Karpas-422 (cell line): ENCODE data around the gene SEC22C. TPM values are rescaled to one million over a fixed set of nuclear protein-coding genes. Genes with fewer than 3 reads are reported as not detected.
A peak's percentile ranks its signal among the peaks of the same experiment; 100 is the strongest.
"Not testable (repeated sequence)": the region's sequence is repeated elsewhere in the genome, so short reads cannot be mapped to it uniquely, and the experiment has no call there.

Source experiments
- DNase-seq: peaks from one replicate; pipeline ENCODE4 v3.0.0-alpha.2; 2015
- H2AFZ ChIP-seq: fragments of 200-600 bp; sonication (generic); 2 replicates; pipeline ENCODE4 v1.6.1; 2014; ENCODE audit warnings: antibody characterized with exemption, low read length, mixed read lengths
- H3K27ac ChIP-seq: fragments of 200-600 bp; sonication (generic); 2 replicates; pipeline ENCODE4 v1.5.1; 2014; ENCODE audit warnings: mild to moderate bottlenecking, low read length, moderate library complexity
- H3K27me3 ChIP-seq: fragments of 200-600 bp; sonication (generic); 2 replicates; pipeline ENCODE4 v1.6.1; 2014; ENCODE audit warnings: low read length, mixed read lengths
- H3K36me3 ChIP-seq: fragments of 200-600 bp; sonication (generic); 2 replicates; pipeline ENCODE4 v1.6.1; 2014; ENCODE audit warnings: low read length, mixed read lengths; ENCODE audit not compliant: insufficient read depth
- H3K4me1 ChIP-seq: fragments of 200-600 bp; sonication (generic); 2 replicates; pipeline ENCODE4 v1.6.1; 2014; ENCODE audit warnings: mild to moderate bottlenecking, low read length, mixed read lengths
- H3K4me2 ChIP-seq: fragments of 200-600 bp; sonication (generic); 2 replicates; pipeline ENCODE4 v1.6.1; 2014; ENCODE audit warnings: low read length, low read depth, mild to moderate bottlenecking; ENCODE audit not compliant: poor library complexity, severe bottlenecking
- H3K4me3 ChIP-seq: fragments of 200-600 bp; sonication (generic); 2 replicates; pipeline ENCODE4 v1.5.1; 2014; ENCODE audit warnings: mild to moderate bottlenecking, antibody characterized with exemption, low read length, mixed read lengths
- H3K79me2 ChIP-seq: fragments of 200-600 bp; sonication (generic); 2 replicates; pipeline ENCODE4 v1.6.1; 2014; ENCODE audit warnings: mild to moderate bottlenecking, low read length, mixed read lengths
- H3K9ac ChIP-seq: fragments of 200-600 bp; sonication (generic); 2 replicates; pipeline ENCODE4 v1.6.0; 2014; ENCODE audit warnings: low read length
- H3K9me2 ChIP-seq: fragments of 200-600 bp; sonication (generic), shearing (Covaris generic); replicated peaks from 2 replicates; pipeline ENCODE4 v1.6.0; 2014; ENCODE audit warnings: mild to moderate bottlenecking, low read length, moderate library complexity; ENCODE audit not compliant: insufficient read depth
- H3K9me3 ChIP-seq: fragments of 300-700, 200-600 bp; sonication (generic); 2 replicates; pipeline ENCODE4 v1.6.1; 2014; ENCODE audit warnings: low read length, mixed read lengths
- H4K20me1 ChIP-seq: fragments of 200-600 bp; sonication (generic); 2 replicates; pipeline ENCODE4 v1.6.1; 2014; ENCODE audit warnings: mild to moderate bottlenecking, antibody characterized with exemption, low read length, low read depth; ENCODE audit not compliant: insufficient read depth
- total RNA-seq: library from RNA; depleted of rRNA; stranded (reverse); fragments of >200 nt; shearing (Covaris generic); gene quantifications from 2 replicates; pipeline ENCODE4 v1.2.3, GENCODE V29; 2014; ENCODE audit warnings: low replicate concordance

Gene SEC22C
- total RNA-seq, 1 experiment from 2014 or later = 49.8 TPM

GRCh38 chr3:42575137-42575741, 6.5 kb downstream of the SEC22C start:
- Histone ChIP-seq H3K9me2 (no peaks in the 10 kb centered on the region), H3K9me3 (peaks cover 10% of the 10 kb centered on the region; the same call in 1 of the 2 replicates), H3K36me3 (peaks cover 45% of the 10 kb centered on the region), H3K4me1 (peaks cover 10% of the 10 kb centered on the region), H3K9ac (no peak overlapping the region), H4K20me1 (no peaks in the 10 kb centered on the region), H3K27ac (no peak overlapping the region), H3K4me2 (no peak overlapping the region), H2AFZ (no peak overlapping the region), H3K79me2 (peaks cover 86% of the 10 kb centered on the region), H3K27me3 (no peaks in the 10 kb centered on the region), H3K4me3 (no peak overlapping the region)
- DNase-seq = no peak

- H3K9me2 ChIP-seq = no peaks in the 10 kb centered on the region
These were observed 9.5 kb downstream of the SEC22C start for GRCh38 chr3:42572278-42572677.

GRCh38 chr3:42569593-42570142, 12.1 kb downstream of the SEC22C start:
- Histone ChIP-seq H3K4me1 (peaks cover 7% of the 10 kb centered on the region), H3K9me2 (no peaks in the 10 kb centered on the region), H2AFZ (no peak overlapping the region), H3K79me2 (peaks cover 62% of the 10 kb centered on the region), H3K36me3 (peaks cover 16% of the 10 kb centered on the region; the same call in 1 of the 2 replicates), H3K27ac (no peak overlapping the region), H3K4me2 (no peak overlapping the region), H3K27me3 (no peaks in the 10 kb centered on the region), H4K20me1 (no peaks in the 10 kb centered on the region), H3K4me3 (no peak overlapping the region), H3K9ac (no peak overlapping the region), H3K9me3 (no peaks in the 10 kb centered on the region)
- no peak for DNase-seq

More at GRCh38 chr3:42572278-42572677, 9.5 kb downstream of the SEC22C start:
- DNase-seq = peak; percentile 72
- Histone ChIP-seq H3K9ac (no peak overlapping the region), H3K4me3 (no peak overlapping the region), H4K20me1 (no peaks in the 10 kb centered on the region), H3K27me3 (no peaks in the 10 kb centered on the region), H3K36me3 (peaks cover 38% of the 10 kb centered on the region), H3K79me2 (peaks cover 83% of the 10 kb centered on the region), H2AFZ (no peak overlapping the region), H3K4me1 (peaks cover 7% of the 10 kb centered on the region), H3K27ac (no peak overlapping the region), H3K4me2 (no peak overlapping the region), H3K9me3 (peaks cover 10% of the 10 kb centered on the region; the same call in 1 of the 2 replicates)

GRCh38 chr3:42562047-42562907, 19.5 kb downstream of the SEC22C start:
- no peak for DNase-seq
- H3K9ac ChIP-seq = no peak overlapping the region
- H3K4me2 ChIP-seq = no peak overlapping the region
- H4K20me1 ChIP-seq = no peaks in the 10 kb centered on the region
- no peaks in the 10 kb centered on the region for H3K27me3 ChIP-seq
- H2AFZ ChIP-seq = no peak overlapping the region
- H3K9me3 ChIP-seq = no peaks in the 10 kb centered on the region
- no peak overlapping the region for H3K27ac ChIP-seq
- H3K4me1 ChIP-seq = no peaks in the 10 kb centered on the region
- no peak overlapping the region for H3K4me3 ChIP-seq
- no peaks in the 10 kb centered on the region for H3K9me2 ChIP-seq
- peaks cover 16% of the 10 kb centered on the region; the same call in 1 of the 2 replicates for H3K36me3 ChIP-seq
- H3K79me2 ChIP-seq = 0 out of 2 replicates have a peak, but pooled peaks cover 4% of the 10 kb centered on the region

- Histone ChIP-seq H3K27ac (no peak overlapping the region), H3K9ac (no peak overlapping the region), H3K4me3 (no peak overlapping the region), H3K9me2 (no peaks in the 10 kb centered on the region), H3K4me1 (no peaks in the 10 kb centered on the region), H3K36me3 (peaks cover 34% of the 10 kb centered on the region), H4K20me1 (no peaks in the 10 kb centered on the region), H3K27me3 (no peaks in the 10 kb centered on the region), H3K9me3 (no peaks in the 10 kb centered on the region), H3K79me2 (no peaks in the 10 kb centered on the region), H2AFZ (no peak overlapping the region), H3K4me2 (no peak overlapping the region)
- DNase-seq = no peak
These were observed 23.9 kb downstream of the SEC22C start for GRCh38 chr3:42557854-42558253.

- DNase-seq, H3K4me3 ChIP-seq, H3K9me2 ChIP-seq, H2AFZ ChIP-seq, H3K9me3 ChIP-seq, H3K9ac ChIP-seq, H3K4me1 ChIP-seq, H3K27ac ChIP-seq, H4K20me1 ChIP-seq, H3K27me3 ChIP-seq, H3K79me2 ChIP-seq, H3K4me2 ChIP-seq: not testable (repeated sequence)
- peaks cover 43% of the 10 kb centered on the region for H3K36me3 ChIP-seq
These were observed 24.9 kb downstream of the SEC22C start for GRCh38 chr3:42556817-42557216.

- Histone ChIP-seq H2AFZ (no peak overlapping the region), H3K36me3 (peaks cover 43% of the 10 kb centered on the region), H4K20me1 (no peaks in the 10 kb centered on the region), H3K4me1 (no peaks in the 10 kb centered on the region), H3K79me2 (no peaks in the 10 kb centered on the region), H3K9ac (no peak overlapping the region), H3K9me2 (no peaks in the 10 kb centered on the region), H3K27me3 (no peaks in the 10 kb centered on the region), H3K4me2 (no peak overlapping the region), H3K4me3 (no peak overlapping the region), H3K27ac (no peak overlapping the region), H3K9me3 (no peaks in the 10 kb centered on the region)
- no peak for DNase-seq
These were observed 25.6 kb downstream of the SEC22C start for GRCh38 chr3:42556089-42556632.

GRCh38 chr3:42552830-42553229, 28.9 kb downstream of the SEC22C start:
- no peak for DNase-seq
- Histone ChIP-seq H3K9me3 (no peaks in the 10 kb centered on the region), H2AFZ (no peak overlapping the region), H3K79me2 (no peaks in the 10 kb centered on the region), H3K27ac (no peak overlapping the region), H3K4me3 (no peak overlapping the region), H3K9ac (no peak overlapping the region), H3K4me2 (no peak overlapping the region), H3K9me2 (no peaks in the 10 kb centered on the region), H3K27me3 (no peaks in the 10 kb centered on the region), H3K36me3 (peaks cover 38% of the 10 kb centered on the region), H3K4me1 (no peaks in the 10 kb centered on the region), H4K20me1 (no peaks in the 10 kb centered on the region)
